AG09309 (cell line): Measurements from ENCODE around the gene TMOD4.
A peak's percentile ranks its signal among the peaks of the same experiment; 100 is the strongest.

Experiments
- DNase-seq: peaks from one replicate; pipeline ENCODE4 v3.0.0-alpha.2; 2010; ENCODE audit warnings: low read depth
- H3K4me3 ChIP-seq: 2 replicates; pipeline ENCODE4 v1.5.1; 2011; ENCODE audit warnings: mild to moderate bottlenecking, low read depth, low read length, moderate library complexity; ENCODE audit not compliant: control insufficient read depth
- CTCF ChIP-seq: IDR thresholded peaks from 2 replicates; pipeline ENCODE4 v1.5.1; 2011; ENCODE audit warnings: mild to moderate bottlenecking, low read depth, low read length, inconsistent platforms; ENCODE audit not compliant: insufficient read depth, control insufficient read depth; ENCODE audit errors: missing control alignments

Gene TMOD4

GRCh38 chr1:151134396-151134795, 41.4 kb downstream of the TMOD4 start:
- DNase-seq: no peak
- no peak for TF ChIP-seq CTCF
- H3K4me3 ChIP-seq: no peak overlapping the region

- no peak for TF ChIP-seq CTCF
- no peak for DNase-seq
- no peak overlapping the region for H3K4me3 ChIP-seq
Measured at GRCh38 chr1:151133018-151133806, 42.6 kb downstream of the TMOD4 start.

DNA sequence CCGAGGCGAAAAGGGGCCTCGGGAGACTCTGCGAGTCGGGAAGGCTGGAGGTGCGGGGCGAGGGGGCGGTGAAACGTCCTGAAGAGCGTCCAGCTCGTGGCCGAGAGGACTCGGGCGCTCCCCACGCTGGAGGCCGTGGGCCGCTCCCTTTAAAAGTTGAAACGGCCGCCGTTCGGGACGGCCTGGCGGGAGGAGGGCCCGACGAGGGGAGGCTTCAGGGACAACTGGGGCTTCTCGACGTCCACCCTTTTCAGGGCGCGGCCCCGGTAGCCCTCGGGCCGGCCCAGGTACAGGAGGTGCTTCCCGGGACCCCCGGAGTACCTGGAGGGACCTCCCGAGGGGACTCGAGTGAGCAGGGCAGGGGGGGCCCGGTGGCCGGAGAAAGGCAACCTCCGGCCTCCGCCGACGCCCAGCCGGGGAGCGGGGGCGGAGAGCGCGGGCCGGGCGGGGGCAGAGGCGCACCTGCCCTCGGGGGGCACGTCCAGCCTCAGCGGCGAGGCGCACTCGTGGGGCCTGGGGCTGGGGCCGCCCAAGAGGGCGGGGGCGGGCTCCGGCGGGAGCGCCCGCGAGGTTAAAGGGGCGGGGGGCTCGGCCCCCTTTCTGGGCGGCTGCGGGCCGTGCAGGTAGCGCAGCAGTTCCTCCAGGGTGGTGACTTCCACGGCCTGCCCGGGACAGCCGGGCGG, 43.3 kb downstream of the TMOD4 start:
- no peak overlapping the region for H3K4me3 ChIP-seq
- DNase-seq: no peak
- TF ChIP-seq CTCF: no peak

GRCh38 chr1:151131701-151132334, 44.0 kb downstream of the TMOD4 start:
- no peak for TF ChIP-seq CTCF
- H3K4me3 ChIP-seq: peak overlapping the region; percentile 36
- no peak for DNase-seq

GRCh38 chr1:151130987-151131586, 44.7 kb downstream of the TMOD4 start:
- peak overlapping the region; percentile 36 for H3K4me3 ChIP-seq
- no peak for TF ChIP-seq CTCF
- peak; percentile 23 for DNase-seq

- no peak for TF ChIP-seq CTCF
- DNase-seq: no peak
- no peak overlapping the region for H3K4me3 ChIP-seq
Measured at GRCh38 chr1:151128800-151129199, 47.0 kb downstream of the TMOD4 start.
